OCI-M2 (cell line): ENCODE measurements around the gene IPO8.
"Not testable (repeated sequence)": the region's sequence is repeated elsewhere in the genome, so short reads cannot be mapped to it uniquely, and the experiment has no call there.

Experiments used
- DNase-seq: peaks from one replicate; lab custom pipeline; 2025; ENCODE audit not compliant: unreplicated experiment; lab: John Stamatoyannopoulos, UW

Gene IPO8

DNA sequence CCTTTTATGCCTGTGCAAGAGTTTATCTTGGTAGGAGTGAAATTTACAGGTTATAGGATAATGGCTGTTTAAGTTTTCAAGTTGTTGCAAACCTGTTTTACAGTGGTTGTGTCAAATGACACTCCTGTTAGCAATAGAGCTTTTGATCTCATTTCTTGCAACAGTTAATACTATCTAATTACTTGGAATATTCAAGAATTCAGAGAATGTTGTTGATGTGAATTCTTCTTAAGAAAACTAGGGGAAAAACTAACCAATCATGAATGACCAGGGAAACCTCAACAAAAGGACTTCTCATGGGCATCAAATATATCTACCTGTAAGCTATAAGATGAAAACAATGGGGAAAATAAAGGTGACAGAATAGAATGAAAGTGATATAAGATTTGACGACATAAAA lies 85.0 kb downstream of the IPO8 start:
- no peak for DNase-seq

DNA sequence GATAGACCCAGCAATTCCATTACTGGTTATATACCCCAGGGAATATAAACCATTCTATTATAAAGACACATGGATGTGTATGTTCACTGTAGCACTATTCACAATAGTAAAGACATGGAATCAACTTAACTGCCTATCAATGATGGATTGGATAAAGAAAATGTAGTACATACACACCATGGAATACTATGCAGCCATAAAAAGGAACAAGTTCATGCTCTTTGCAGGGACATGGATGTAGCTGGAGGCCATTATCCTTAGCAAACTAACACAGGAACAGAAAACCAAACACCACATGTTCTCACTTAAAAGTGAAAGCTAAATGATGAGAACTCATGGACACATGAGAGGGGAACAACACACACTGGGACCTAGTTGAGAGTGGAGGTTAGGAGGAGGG lies 85.8 kb downstream of the IPO8 start:
- DNase-seq: not testable (repeated sequence)

DNA sequence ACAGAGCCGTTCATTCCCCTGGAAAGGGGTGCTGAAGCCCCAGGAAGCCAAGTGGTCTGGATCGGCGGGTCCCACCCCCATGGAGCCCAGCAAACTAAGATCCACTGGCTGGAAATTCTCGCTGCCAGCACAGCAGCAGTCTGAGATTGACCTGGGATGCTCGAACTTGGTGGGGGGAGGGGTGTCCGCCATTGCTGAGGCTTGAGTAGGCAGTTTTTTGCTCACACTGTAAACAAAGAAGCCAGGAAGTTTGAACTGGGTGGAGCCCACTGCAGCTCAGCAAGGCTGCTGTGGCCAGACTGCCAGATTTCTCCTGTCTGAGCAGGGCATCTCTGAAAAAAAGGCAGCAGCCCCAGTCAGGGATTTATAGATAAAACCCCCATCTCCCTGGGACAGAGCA lies 91.4 kb downstream of the IPO8 start:
- DNase-seq: not testable (repeated sequence)

DNA sequence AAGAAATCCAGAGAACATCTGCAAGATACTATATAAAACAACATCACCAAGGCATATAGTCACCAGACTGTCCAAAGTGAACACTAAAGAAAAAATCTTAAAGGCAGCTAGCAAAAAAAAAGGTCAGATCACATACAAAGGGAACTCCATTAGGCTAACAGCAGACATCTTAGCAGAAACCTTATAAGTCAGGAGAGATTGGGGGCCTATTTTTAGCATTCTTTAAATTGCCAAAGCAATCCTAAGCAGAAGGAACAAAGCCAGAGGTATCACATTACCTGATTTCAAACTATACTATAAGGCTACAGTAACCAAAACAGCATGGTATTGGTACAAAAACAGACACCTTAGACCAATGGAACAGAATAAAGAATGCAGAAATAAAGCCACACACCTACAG lies 92.5 kb downstream of the IPO8 start:
- no peak for DNase-seq

DNA sequence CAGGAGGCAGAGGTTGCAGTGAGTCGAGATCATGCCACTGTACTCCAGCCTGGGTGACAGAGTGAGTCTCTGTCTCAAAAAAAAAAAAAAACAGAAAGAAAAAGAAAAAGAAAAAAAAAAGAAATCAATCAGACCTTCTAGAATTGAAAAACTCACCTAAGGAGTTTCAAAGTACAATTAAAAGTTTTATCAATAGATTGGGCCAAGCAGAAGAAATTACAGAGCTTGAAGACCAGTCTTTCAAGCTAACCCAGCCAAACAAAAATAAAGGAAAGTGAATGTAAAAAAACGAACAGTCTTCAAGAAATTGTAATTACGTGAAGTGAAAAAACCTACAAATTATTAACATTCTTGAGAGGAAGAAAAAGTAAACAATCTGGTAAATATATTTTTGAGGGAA lies 93.0 kb downstream of the IPO8 start:
- no peak for DNase-seq

DNA sequence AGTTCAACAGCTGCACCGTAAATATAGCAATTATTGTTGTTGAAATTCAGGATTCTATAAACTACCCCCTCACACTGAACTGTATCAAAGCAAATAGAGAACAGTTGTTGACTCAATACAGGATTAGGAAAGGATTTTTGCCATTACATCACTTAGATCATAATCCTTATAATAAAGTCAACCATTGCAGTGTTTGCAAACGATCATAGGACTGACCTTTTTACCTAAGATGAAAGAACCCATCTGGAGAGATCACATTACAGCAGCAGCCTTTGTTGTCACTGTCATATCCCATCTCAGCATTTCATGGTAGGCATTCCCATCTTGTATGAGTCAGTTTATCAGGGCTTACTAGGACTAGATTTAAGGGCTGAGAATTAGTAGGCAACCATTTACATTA lies 96.1 kb downstream of the IPO8 start:
- no peak for DNase-seq

DNA sequence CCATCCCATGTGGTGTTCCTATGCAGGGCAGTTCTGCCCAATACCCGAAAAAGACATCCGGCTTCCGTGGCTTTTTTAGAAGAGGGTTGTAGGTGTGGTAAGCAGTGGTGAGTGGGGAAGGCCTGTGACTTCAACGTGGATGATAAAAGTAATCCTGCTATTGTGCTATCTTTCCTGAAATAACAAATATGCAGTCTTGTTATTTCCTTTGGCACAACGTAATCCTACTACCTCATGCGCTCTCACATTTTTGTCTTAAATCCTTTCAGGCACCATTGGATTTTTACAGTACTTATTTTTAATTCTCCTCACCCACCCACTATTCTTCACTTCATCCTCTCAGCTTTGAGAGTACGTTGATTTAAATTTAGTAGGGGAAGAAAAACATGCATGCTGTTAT lies 96.8 kb downstream of the IPO8 start:
- DNase-seq: no peak

DNA sequence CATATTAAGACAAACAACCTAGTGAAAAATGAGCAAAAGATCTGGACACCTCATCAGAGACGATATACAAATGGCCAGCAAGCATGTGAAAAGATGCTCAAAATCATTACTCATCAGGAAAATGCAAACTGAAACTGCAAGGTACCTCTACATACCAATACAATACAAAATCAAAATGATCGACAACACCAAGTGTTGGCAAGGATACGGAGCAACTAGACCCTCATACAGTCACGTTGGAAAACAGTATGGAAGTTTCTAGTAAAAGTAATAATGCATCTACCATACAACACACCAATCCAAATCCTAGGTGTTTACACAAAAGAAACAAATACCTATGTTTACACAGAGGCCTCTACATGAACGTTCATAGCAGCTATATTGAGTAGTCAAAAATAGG lies 99.9 kb downstream of the IPO8 start:
- DNase-seq: no peak

DNA sequence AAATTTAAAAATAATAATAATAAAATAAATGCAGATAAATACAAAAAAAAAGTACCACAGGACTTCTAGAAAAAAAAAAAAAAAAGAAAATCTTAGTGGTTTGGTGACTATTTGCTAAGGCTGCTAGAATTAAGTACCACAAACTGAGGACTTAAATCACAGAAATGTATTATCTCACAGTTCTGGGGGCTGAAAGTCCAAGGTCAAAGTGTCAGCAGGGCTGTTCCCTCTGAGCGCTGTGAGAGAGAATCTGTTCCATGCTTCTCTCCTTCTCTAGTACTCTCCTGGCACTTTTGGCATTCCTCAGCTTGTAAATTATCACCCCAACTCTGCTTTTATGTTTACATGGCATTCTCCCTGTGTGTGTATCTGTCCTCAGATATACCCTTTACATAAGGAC lies 101.2 kb downstream of the IPO8 start:
- no peak for DNase-seq

DNA sequence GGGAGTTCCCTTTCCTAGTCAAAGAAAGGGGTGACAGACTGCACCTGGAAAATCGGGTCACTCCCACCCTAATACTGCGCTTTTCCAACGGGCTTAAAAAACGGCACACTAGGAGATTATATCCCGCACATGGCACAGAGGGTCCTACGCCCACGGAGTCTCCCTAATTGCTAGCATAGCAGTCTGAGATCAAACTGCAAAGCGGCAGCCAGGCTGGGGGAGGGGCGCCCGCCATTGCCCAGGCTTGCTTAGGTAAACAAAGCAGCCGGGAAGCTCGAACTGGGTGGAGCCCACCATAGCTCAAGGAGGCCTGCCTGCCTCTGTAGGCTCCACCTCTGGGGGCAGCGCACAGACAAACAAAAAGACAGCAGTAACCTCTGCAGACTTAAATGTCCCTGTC lies 107.1 kb downstream of the IPO8 start:
- not testable (repeated sequence) for DNase-seq

DNA sequence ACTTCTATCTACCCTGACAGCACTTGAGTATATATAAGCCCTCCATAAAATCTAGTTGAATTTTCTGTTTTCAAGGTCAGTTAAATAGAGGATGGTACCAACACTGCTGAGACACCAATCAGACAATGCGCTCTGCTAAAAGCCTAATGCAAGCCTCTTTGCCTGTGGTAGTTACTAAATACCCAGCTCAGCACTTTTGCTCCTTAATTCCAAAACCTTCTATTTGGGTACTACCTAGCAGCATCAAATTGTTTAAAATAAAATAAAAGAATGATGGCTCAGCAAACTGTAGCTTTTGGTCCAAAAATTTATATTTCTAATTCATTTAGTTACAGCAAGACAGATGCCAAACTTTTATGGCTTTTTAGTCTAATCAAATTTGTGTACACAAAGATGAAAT lies 107.9 kb downstream of the IPO8 start:
- no peak for DNase-seq

DNA sequence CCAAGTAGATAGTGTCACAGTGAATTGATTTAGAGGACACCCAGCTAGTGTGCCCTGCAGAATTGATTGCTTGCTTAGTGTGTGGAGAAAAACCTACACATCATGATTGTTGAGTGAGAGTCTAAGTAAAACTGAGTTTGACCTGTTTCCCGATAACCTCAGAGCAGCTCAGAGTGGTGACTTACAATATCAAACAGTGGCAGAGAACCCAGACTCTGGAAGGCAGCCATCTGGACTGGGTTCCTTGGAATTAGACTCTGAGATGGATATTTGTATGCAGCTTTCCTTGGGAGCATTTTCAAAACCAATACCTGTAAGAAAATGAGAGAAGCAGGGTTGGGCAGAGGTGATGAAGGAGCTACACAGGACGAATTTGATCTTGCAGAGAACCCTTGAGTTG lies 109.8 kb downstream of the IPO8 start:
- DNase-seq: no peak

DNA sequence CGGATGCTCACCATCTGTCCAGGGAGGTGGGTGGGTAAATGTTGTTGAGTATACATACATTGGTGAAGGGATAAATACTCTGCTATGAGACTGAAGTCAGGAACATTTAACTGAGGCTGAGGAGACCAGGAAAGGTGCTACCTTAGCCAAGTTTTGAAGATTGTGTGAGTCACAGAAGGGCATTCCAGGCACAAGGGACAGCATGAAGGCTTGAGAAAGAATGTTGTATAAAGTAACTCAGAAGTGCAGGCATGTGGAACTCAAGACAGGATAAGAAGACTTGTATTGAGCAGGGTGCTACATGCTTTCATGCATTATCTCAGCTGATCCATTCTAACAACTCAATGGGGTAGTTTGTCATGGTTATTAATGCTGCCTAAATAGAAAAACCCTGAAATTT lies 112.7 kb downstream of the IPO8 start:
- DNase-seq: no peak

DNA sequence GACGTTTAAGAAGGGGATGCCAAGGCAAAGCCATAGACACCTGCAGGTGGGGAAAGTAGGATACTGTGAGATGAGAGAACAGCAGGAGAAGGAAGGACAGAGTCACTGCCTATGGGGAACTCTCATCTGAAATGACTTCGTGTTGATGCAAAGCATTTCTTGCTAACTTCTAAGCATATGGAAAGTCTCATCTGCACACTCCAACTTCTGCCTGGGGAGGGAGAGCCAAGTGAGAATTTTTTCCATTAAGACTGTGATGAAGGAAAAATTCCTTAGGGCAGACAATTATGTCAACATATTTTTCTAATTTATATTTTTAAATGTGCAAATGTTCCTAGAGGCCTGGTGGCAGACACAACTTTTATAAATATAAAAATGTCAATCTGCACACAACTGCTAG lies 115.3 kb downstream of the IPO8 start:
- no peak for DNase-seq
